Activated T-cell treated with anti-CD3 and anti-CD28 coated beads, Interleukin-2, amount 50 U/mL, for 72 hours (primary cell): Measurements from ENCODE around the gene VRK3. TPM values are rescaled to one million over a fixed set of nuclear protein-coding genes. Genes with fewer than 3 reads are reported as not detected.
A peak's percentile ranks its signal among the peaks of the same experiment; 100 is the strongest.

Experiments
- ATAC-seq, 2 donors: fragments of 150-1000 bp; cut with Tn5 transposase; replicated peaks in 1 of 2; 2 replicates each; pipeline ENCODE4 v1.10.0; 2021; ENCODE audit warnings: moderate library complexity in 2 of 2, mild to moderate bottlenecking in 1 of 2
- DNase-seq, 2 donors: peaks; one replicate each; pipeline ENCODE4 v3.0.0; 2021 to 2022; ENCODE audit warnings: mixed read lengths in 1 of 2
- H3K27ac Mint-ChIP-seq: one replicate; pipeline ENCODE4 v1.8.0; 2022; ENCODE audit warnings: mild to moderate bottlenecking, moderate library complexity, mixed read lengths
- H3K27me3 Mint-ChIP-seq: one replicate; pipeline ENCODE4 v1.8.0; 2022; ENCODE audit warnings: low read depth, mixed read lengths
- H3K36me3 Mint-ChIP-seq, 2 donors: one replicate each; pipeline ENCODE4 v1.8.0; 2022; ENCODE audit warnings: mixed read lengths in 2 of 2, mild to moderate bottlenecking in 1 of 2; ENCODE audit not compliant: insufficient read depth in 2 of 2
- H3K4me1 Mint-ChIP-seq: one replicate; pipeline ENCODE4 v1.8.0; 2022; ENCODE audit warnings: low read depth, mixed read lengths
- H3K4me3 Mint-ChIP-seq, 2 donors: one replicate each; pipeline ENCODE4 v1.8.0; 2022; ENCODE audit warnings: mild to moderate bottlenecking in 2 of 2, mixed read lengths in 2 of 2, moderate library complexity in 2 of 2
- H3K9me3 Mint-ChIP-seq, 2 donors: one replicate each; pipeline ENCODE4 v1.8.0; 2022; ENCODE audit warnings: mixed read lengths in 2 of 2
- total RNA-seq, 2 donors: library from RNA; stranded (reverse); gene quantifications; one replicate each; pipeline ENCODE4 v1.2.3, GENCODE V29; 2022

VRK3 gene
- total RNA-seq, 2 donors from 2014 or later, result 59.7 to 65.5 TPM

GRCh38 chr19:50000038-50000840 lies 24.9 kb downstream of the VRK3 start:
- H3K36me3 Mint-ChIP-seq, result peaks cover 10 to 15% of the 10 kb centered on the region in 2 donors
- H3K9me3 Mint-ChIP-seq, result no peaks in the 10 kb centered on the region
- no peaks in the 10 kb centered on the region for H3K27me3 Mint-ChIP-seq
- ATAC-seq (peak; percentile 33 to 64), DNase-seq (peak in 1 of 2 donors; percentile 29)
- H3K4me1 Mint-ChIP-seq, result peaks cover 31% of the 10 kb centered on the region
- no peak overlapping the region for H3K4me3 Mint-ChIP-seq
- no peak overlapping the region for H3K27ac Mint-ChIP-seq

DNA sequence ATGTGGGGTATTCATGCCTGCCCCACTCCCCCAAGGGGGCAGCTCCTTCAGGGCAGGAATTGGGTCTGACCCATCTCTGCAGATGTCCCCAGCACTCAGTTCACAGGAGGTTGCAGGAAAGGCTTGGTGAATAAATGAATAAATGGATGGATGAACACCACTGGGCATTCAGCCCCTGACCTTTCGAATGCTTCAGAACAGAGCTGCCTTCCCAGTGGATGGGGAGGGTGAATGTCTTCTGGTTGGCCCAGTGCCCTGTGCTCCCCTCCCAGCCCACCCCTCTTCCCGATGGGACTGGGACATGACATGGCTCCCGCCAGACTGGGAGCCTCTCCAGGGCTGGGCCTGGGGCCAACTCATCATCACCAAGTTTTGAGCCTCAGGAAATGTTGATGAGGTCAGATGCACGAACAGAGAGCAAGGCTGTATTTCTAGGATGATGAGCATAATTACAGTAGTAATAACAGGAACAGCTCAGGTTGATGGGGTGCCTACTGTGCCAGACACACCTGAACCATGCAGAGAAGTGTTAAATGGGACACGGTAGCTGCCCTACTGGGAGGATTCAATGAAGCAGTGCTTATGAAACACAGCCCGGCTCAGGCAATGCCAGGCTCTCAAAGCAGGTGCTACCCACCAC lies 25.7 kb downstream of the VRK3 start:
- no peak overlapping the region for H3K4me3 Mint-ChIP-seq
- no peaks in the 10 kb centered on the region for H3K9me3 Mint-ChIP-seq
- ATAC-seq (no peak), DNase-seq (no peak)
- H3K4me1 Mint-ChIP-seq, result peaks cover 24% of the 10 kb centered on the region
- peaks cover 8 to 17% of the 10 kb centered on the region in 2 donors for H3K36me3 Mint-ChIP-seq
- H3K27me3 Mint-ChIP-seq, result no peaks in the 10 kb centered on the region
- H3K27ac Mint-ChIP-seq, result no peak overlapping the region

- no peaks in the 10 kb centered on the region for H3K9me3 Mint-ChIP-seq
- peaks cover 10% of the 10 kb centered on the region for H3K4me1 Mint-ChIP-seq
- peak in 1 of 2 donors; percentile 17 for DNase-seq
- H3K27ac Mint-ChIP-seq, result no peak overlapping the region
- H3K27me3 Mint-ChIP-seq, result no peaks in the 10 kb centered on the region
- H3K36me3 Mint-ChIP-seq, result peaks cover 7 to 15% of the 10 kb centered on the region in 2 donors
- H3K4me3 Mint-ChIP-seq, result no peak overlapping the region
- peak; percentile 43 to 49 for ATAC-seq
Observed at GRCh38 chr19:49997709-49998108, 27.5 kb downstream of the VRK3 start.

DNA sequence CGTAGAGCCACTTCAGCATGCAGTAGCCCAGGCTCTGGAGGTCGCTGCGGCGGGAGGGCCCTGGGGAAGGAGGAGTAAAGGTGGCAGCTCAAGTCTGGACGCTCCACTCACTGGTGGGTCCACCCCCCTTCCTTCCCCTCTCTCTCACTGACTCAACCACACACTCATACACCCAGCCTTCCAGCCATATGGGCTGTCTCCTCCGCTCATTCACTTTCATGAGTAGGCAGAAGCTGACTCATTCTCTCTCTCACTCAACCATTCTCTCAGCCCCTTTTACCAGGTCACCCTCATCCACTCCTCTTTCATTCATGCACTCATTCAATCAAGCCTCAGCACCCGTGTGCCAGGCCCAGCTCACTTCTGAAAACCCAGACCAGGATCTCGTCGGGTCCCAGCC lies 36.7 kb downstream of the VRK3 start:
- Mint-ChIP-seq H3K27ac (no peak overlapping the region), H3K27me3 (no peaks in the 10 kb centered on the region), H3K4me3 (no peak overlapping the region), H3K4me1 (peaks cover 32% of the 10 kb centered on the region), H3K9me3 (no peaks in the 10 kb centered on the region), H3K36me3 (peaks cover 5 to 11% of the 10 kb centered on the region in 2 donors)
- peak; percentile 74 to 83 for ATAC-seq
- peak; percentile 28 to 47 for DNase-seq

GRCh38 chr19:49988007-49988406 lies 37.2 kb downstream of the VRK3 start:
- no peak for DNase-seq
- no peak overlapping the region for H3K27ac Mint-ChIP-seq
- H3K4me3 Mint-ChIP-seq, result no peak overlapping the region
- H3K27me3 Mint-ChIP-seq, result no peaks in the 10 kb centered on the region
- peaks cover 32% of the 10 kb centered on the region for H3K4me1 Mint-ChIP-seq
- no peaks in the 10 kb centered on the region for H3K9me3 Mint-ChIP-seq
- ATAC-seq, result no peak
- H3K36me3 Mint-ChIP-seq, result peaks cover 5 to 11% of the 10 kb centered on the region in 2 donors

DNA sequence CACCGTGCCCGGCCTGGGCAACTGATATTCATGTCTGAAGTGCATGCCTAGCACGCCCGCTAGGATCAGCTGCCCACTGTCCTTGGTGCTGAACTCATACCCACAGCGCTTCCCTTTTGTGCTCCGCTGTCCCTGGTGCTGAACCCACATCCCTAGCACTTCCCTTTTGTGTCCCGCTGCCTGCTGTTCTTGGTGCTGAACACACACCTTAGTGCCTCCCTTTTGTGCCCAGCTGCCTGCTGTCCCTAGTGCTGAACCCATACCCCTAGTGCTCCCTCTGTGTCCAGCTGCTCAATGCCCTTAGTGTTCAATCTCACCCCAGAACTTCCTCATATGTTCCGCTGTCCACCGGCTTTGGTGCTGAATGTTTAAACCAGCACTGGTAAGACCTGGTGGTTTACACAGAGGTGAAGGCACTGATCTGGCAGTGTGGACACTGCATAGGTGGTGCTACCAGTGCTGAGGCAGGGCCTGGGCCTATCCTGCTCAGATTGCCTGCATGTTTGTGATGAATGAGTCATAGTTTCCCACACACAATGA lies 37.9 kb downstream of the VRK3 start:
- Mint-ChIP-seq H3K27me3 (no peaks in the 10 kb centered on the region), H3K4me3 (no peak overlapping the region), H3K27ac (no peak overlapping the region), H3K4me1 (peaks cover 32% of the 10 kb centered on the region), H3K9me3 (no peaks in the 10 kb centered on the region), H3K36me3 (peaks cover 5 to 11% of the 10 kb centered on the region in 2 donors)
- ATAC-seq (peak; percentile 45 to 63), DNase-seq (peak; percentile 76 to 86)

DNA sequence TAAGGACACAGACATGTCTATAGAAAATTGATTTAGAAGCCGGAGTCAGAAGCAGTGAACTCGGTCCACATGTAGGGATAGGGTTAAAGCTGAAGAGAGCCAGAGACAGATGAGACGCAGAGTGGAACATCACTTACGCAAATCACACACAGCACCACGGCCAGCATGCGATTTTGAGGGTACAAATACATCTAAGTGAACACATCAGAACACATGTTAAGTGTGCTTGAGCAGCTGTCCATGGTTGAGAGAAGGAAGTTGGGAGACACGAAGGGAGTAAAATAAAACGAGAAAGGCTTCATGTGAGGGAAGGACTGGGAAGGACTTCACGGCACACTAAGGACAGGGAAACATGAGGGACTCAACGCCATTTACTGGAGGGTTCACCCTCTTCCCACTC lies 38.8 kb downstream of the VRK3 start:
- no peak for ATAC-seq
- peaks cover 8 to 13% of the 10 kb centered on the region in 2 donors for H3K36me3 Mint-ChIP-seq

DNA sequence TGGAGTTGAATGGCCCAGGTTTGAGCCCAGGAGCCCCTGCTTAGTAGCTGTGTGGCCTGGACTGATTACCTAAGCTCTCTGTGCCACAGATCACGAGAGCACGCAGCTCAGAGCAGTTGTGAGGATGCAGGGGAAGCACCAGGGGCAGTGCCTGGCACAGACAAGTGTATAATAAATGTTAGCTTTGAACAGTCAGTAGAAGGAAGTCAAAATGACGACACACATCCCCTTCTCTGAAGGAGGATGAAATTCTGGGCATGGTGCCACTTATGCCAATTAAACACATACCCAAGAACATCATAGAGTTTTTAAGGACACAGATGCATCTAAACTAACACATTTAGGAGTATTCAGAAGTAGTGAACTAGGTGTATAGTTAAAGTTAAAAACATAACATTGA lies 39.3 kb downstream of the VRK3 start:
- Mint-ChIP-seq H3K4me3 (no peak overlapping the region), H3K27me3 (no peaks in the 10 kb centered on the region), H3K27ac (no peak overlapping the region), H3K4me1 (peaks cover 32% of the 10 kb centered on the region), H3K36me3 (peaks cover 8 to 11% of the 10 kb centered on the region in 2 donors), H3K9me3 (no peaks in the 10 kb centered on the region)
- no peak for ATAC-seq
- DNase-seq, result no peak

More for the DNA sequence above, 38.8 kb downstream of the VRK3 start:
- H3K9me3 Mint-ChIP-seq, result no peaks in the 10 kb centered on the region
- H3K27me3 Mint-ChIP-seq, result no peaks in the 10 kb centered on the region
- H3K4me3 Mint-ChIP-seq, result no peak overlapping the region
- no peak for DNase-seq
- H3K27ac Mint-ChIP-seq, result no peak overlapping the region
- H3K4me1 Mint-ChIP-seq, result peaks cover 32% of the 10 kb centered on the region

GRCh38 chr19:49984491-49984890 lies 40.7 kb downstream of the VRK3 start:
- Mint-ChIP-seq H3K4me1 (peaks cover 32% of the 10 kb centered on the region), H3K36me3 (peaks cover 8 to 11% of the 10 kb centered on the region in 2 donors)
- no peak for ATAC-seq

DNA sequence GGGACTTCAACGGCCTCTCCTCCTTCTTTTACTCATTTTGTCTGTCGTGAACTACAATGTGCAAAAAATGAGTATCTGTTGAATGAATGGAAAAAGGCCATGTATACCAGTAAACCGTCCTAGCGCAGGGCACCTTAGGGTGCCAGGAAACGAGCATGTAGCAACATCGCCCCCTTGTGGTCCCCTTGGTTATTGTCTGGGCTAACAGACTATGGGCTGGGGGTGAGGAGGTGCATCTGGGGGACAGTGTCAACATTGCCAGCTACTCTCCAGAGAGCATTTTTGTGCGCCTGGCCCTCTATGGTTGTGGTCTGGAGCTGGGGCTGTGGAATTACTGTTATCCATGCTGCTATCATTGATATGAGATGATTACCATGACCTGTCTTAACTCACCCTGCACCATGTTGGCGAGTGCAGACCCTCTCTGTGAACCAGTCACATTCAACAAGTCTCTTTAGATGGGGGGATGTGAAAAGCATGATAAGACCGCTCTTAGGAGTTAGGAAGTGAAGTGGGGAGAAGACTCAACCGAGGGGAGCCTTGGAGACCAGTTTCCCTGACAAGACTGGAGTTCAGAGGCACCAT lies 41.4 kb downstream of the VRK3 start:
- H3K4me3 Mint-ChIP-seq, result no peak overlapping the region
- no peaks in the 10 kb centered on the region for H3K27me3 Mint-ChIP-seq
- H3K4me1 Mint-ChIP-seq, result peaks cover 28% of the 10 kb centered on the region
- peak; percentile 66 to 68 for ATAC-seq
- H3K27ac Mint-ChIP-seq, result no peak overlapping the region
- peaks cover 8 to 11% of the 10 kb centered on the region in 2 donors for H3K36me3 Mint-ChIP-seq
- DNase-seq, result peak; percentile 78 to 83
- H3K9me3 Mint-ChIP-seq, result no peaks in the 10 kb centered on the region

More at GRCh38 chr19:49984491-49984890, 40.7 kb downstream of the VRK3 start:
- no peak overlapping the region for H3K27ac Mint-ChIP-seq
- H3K27me3 Mint-ChIP-seq, result no peaks in the 10 kb centered on the region
- DNase-seq, result no peak
- H3K9me3 Mint-ChIP-seq, result no peaks in the 10 kb centered on the region
- no peak overlapping the region for H3K4me3 Mint-ChIP-seq

DNA sequence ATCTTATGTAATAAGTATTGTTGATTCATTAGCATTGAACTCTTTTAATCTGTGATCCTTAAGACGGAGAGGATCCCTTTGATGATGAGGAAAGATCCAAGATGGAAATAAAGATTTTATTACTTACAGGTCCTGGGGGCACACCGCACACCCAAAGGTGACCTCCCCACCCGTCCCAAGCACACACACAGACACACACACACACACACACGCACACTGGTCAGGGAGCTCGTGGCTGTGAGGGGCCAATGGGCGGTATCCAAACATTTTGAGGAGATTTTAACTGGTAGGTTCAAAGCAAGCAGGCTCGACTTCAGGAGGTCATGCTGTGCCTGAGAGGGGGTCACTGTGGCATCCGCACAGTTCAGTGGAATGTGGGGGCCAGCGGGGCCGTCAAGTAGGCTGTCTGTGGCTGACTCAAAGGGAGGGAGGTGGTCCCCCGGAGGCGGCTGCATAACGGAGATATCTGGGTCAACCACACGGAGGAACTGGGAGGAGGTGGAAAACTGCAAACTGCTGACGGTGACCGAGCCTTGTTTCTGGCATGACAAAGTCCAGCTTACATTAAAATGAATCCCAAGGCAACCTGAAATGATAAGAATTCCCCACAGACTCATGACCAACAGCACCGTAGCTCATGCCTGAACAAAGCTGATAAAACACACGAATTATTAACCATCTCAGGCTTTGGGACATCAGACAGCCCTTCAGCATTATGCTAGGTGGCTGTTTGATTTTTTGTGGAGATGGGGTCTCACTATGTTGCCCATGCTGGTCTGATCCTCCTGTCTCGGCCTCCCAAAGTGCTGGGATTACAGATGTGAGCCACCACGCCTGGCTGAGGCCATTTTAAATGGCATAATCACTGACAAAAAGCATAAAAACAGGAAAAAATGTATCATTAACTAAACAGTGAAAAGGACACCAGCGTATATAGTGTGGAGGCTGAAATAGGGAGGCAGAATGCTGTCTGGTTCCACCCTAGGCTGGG lies 43.3 kb downstream of the VRK3 start:
- Mint-ChIP-seq H3K36me3 (peaks cover 4 to 5% of the 10 kb centered on the region in 2 donors), H3K4me1 (peaks cover 12% of the 10 kb centered on the region), H3K27me3 (no peaks in the 10 kb centered on the region), H3K9me3 (no peaks in the 10 kb centered on the region), H3K27ac (no peak overlapping the region), H3K4me3 (no peak overlapping the region)
- DNase-seq (no peak), ATAC-seq (no peak)

GRCh38 chr19:49978324-49978723 lies 46.8 kb downstream of the VRK3 start:
- DNase-seq (no peak), ATAC-seq (no peak)
- no peak overlapping the region for H3K4me3 Mint-ChIP-seq
- peaks cover 4 to 5% of the 10 kb centered on the region in 2 donors for H3K36me3 Mint-ChIP-seq
- H3K9me3 Mint-ChIP-seq, result no peaks in the 10 kb centered on the region
- no peaks in the 10 kb centered on the region for H3K27me3 Mint-ChIP-seq
- H3K27ac Mint-ChIP-seq, result no peak overlapping the region
- H3K4me1 Mint-ChIP-seq, result no peaks in the 10 kb centered on the region
